T-helper 2 cell treated with Interferon-gamma antibody and Interleukin-4, amounts not matched to agents 100 ng/mL and 5 ng/mL, for 36 hours (primary cell): ENCODE data around the gene NUBP1. TPM values are rescaled to one million over a fixed set of nuclear protein-coding genes. Genes with fewer than 3 reads are reported as not detected.
"Not testable (repeated sequence)": the region's sequence is repeated elsewhere in the genome, so short reads cannot be mapped to it uniquely, and the experiment has no call there.

Source experiments
- intact Hi-C: fragments of 100-400 bp; cut with micrococcal nuclease; formaldehyde crosslinking; loops from one replicate; pipeline ENCODE4 v1.15.1; 2023
- total RNA-seq: library from RNA; stranded (reverse); gene quantifications from 2 replicates; pipeline ENCODE4 v1.2.3, GENCODE V29; 2022

The NUBP1 gene
- total RNA-seq, 1 donor from 2014 or later, result 34.3 TPM

DNA sequence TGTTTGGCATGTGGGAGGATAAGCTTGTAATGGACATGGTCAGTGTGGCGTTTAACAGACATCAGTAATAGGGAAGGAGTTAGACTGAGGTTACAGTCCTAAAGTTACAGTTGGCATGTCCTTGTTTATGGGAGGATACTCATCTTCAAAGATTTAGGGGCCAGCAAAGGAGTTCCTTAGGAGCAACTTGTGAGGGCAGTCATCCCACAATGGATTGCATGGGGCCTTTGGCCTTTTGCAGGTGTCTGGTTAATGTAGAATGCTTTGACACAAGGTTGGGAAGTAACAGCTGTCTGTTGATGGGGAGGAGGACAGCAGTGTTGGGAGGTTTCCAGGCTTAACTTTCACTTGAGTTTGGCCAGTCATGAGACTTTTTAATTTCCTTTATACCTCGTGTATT, 2.2 kb downstream of the NUBP1 start:
- intact Hi-C loops, result loop anchor here (2.0 to 10.0 kb wide), 4 partner anchors 131 to 1951 kb away; partner anchors contain the start of genes CIITA, PMM2, TMEM186 and TXNDC11

DNA sequence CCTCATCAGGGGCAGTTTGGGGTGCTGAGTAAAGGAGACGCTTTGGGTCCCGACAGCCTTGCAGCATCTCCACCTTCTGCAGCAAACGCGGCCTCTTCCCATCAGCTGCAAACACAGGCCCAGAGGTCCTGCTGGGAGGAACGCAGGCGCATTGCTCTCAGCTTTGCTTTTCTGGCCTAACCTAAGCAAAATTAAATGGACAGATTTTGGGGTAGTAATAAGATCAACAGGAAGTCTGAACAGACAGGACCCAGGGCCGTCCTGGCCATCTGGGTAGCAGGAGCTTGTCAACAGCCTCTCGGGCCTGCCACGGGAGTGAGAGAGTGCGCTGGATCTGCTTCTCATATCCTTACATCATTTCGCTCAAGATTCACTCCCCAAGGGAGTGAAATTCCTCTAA, 7.2 kb downstream of the NUBP1 start:
- intact Hi-C loops, result no loop called here

DNA sequence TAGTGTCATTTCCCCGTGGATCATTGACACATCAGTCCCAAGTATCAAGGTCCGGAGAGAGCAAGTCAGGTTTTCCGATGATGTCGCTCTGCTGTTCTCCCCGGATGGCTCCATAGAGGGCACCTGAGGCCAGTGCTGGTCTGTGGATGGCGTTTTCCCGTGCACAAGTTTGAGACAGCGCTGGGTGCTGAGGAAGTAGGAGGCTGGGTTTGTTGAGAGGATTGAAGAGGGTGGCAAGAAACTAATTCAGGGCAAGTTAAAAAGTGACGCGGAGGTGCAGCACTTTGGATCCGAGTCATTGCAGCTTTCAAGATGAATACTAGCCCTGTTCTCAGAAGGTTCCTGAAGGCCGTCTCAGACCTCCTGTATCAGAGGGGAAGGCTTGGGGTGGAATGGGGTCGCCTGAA, 7.7 kb downstream of the NUBP1 start:
- intact Hi-C loops, result no loop called here

DNA sequence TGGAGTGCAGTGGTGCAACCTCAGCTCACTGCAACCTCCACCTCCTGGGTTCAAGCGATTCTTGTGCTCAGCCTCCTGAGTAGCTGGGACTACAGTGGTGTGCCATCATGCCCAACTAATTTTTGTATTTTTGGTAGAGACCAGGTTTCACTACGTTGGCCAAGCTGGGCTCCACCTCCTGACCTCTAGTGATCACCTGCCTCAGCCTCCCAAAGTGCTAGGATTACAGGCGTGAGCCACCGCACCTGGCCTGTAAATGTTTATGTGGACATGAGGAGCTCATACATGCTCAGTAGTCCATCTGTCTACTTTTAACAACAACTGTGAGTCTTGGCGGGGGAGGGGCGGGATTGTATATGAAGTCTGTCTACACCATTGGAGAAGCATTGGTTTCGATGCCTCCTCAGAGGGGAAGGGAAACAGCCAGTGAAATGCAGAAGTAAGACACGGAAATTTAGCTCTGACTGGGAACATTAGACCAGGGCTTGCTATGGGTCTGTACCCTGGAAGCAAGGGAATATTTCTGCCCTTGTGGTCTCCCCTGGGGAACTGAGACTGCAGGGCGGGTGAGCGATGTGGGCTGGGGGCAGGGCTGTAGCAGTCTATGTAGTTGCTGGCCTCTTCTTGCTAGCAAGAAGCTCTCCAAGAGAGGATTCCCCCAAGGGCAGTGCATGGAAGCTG, 9.3 kb downstream of the NUBP1 start:
- intact Hi-C loops, result no loop called here

DNA sequence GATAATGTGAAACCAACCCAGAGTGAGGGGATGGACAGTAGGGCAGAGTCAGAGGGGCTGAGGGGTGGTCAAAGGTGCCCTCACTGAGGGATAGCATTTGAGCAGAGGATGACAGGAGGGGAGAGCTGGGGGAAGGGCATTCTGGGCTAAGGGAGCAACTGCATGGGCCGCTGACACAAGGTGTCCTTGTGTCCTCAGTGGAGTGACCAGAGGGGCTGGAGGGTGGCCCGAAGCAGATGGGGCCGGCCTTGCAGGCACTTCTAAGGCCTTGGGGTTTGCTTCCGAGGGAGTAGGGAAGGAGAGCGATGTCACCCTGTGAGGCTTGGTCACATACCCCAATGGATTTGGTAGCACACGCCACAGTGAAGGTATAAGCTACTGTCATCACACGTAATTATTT, 10.0 kb downstream of the NUBP1 start:
- intact Hi-C loops, result no loop called here

DNA sequence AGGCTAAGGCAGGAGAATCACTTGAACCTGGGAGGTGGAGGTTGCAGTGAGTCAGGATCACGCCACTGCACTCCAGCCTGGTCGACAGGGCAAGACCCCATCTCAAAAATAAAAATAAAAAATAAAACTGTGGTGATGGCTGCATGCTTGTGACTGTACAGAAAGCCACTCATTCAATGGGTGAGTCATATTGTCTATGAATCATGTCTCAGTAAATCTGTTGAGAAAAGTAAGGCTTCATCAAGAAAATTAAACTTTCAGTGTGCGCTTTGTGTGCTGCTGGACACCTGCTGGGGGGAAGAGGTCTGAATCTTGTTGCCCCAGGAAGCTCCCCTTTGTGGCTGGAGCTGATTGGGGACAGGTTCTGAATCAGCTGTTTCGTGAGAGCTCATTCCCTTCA, 11.3 kb downstream of the NUBP1 start:
- intact Hi-C loops, result no loop called here

DNA sequence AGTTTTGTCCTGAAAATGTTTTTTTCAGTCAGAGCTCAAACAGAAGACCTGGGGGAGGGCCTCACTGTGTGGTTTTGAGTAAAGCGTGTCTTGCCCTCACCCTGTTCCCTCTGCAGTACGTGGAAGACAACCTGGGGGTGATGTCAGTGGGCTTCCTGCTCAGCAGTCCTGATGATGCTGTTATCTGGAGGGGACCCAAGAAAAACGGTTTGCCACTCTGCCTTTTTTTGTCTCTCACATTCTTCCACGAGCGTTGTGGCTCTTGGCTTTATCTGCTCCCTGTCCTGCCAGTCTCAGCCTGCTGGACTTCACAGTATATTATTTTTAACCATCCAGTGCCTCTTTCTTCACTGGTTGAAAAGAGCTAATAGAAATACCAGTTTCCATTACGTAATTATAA, 12.9 kb downstream of the NUBP1 start:
- intact Hi-C loops, result no loop called here

DNA sequence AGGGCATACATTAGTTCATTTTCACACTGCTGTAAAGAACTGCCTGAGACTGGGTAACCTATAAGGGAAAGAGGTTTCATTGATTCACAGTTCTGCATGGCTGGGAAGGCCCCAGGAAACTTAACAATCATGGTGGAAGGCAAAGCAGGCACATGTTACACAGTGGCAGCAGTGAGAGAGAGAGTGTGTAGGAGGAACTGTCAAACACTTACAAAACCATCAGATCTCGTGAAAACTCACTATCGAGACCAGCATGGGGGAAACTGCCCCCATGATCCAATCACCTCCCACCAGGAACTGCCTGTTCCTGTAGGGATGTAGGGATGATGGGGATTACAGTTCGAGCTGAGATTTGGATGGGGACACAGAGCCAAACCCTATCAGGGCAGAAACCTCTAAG, 17.2 kb downstream of the NUBP1 start:
- intact Hi-C loops, result no loop called here

DNA sequence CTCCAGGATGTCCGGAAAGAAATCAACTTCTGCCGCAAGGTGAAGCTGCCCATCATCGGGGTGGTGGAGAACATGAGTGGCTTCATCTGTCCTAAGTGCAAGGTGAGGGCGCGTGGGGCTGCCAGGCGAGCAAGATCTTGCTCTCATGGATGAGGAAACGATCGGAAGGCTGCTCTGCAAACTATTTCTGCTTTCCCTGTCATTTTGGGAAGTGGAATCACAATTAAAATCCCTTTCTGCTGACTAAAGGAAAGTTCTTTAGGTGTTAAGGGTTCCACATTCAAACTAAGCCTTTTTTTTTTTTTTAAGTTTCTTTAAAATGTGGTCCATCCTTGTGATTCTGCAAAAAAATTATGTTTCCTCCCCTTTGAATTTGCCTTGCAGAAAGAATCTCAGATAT, 17.7 kb downstream of the NUBP1 start:
- intact Hi-C loops, result no loop called here

DNA sequence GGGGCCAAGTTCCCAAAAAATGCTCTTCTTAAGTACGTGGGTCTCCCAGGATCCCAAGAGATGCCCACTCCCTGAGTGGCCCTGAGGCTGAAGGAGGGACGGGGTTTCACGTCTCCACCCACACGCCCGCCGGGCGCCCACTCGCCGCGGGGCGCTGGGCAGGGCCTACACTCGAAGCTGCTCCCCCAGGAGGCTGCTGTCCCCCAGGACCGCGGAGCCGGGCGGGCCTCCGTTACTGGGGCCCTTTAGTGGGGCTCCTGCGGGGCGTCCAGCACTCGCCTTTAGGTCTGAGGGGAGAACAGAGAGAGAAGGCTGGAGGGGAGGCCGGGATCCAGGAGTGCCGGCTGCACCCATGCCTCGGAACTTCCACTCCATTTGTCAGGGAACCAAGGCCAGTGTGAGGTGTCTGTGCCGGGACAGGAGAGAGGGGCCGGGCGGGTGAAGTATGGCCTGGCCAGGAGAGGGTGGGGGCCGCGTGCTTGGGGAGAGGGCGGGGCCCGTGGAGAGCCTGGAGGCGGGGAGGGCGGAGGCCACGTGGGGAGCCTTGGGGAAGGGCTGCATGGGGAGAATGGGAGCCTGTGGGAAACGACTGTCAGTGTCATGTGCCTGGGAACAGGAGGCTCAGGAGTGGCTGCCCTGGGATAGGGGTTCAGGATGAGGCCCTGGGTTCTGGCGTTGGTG, 18.8 kb downstream of the NUBP1 start:
- intact Hi-C loops, result no loop called here

DNA sequence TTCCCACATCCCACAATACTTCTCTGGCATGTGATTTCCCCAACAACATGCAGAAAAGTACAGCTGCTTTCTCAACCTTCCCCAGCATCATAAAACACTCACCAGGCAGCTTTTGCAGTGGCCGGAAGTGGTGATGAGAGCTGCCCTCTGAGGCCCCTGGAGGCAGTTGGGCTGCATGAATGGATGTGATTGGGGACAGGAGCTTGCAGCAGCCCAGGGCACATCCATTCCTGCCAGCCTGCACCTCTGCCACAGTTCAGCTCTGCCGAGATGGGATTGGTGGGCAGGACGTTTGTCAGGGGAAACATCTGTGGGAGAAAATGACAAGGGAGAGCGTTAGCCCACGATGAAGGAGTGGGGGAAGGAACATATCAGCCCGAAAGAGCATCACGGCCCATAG, 19.8 kb downstream of the NUBP1 start:
- intact Hi-C loops, result no loop called here

DNA sequence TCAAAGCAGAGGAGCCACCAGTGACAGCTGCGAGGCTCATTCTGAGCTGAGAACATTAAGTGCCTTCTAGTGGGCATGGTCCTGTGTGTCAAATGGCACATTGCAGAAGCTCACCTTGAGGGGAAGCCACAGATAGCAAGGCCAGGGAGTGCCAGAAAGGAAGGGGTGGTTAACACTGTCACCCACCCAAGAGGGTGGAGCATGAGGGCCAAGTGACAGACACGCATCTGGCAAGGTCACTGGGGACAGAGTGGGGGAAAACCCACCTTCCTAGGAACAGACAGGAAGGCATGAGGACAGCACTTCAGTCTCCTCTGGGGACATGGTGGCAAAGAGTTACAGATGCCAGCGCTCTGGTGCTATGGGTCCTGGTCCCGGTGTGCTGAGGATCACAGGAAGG, 22.1 kb downstream of the NUBP1 start:
- intact Hi-C loops, result no loop called here

DNA sequence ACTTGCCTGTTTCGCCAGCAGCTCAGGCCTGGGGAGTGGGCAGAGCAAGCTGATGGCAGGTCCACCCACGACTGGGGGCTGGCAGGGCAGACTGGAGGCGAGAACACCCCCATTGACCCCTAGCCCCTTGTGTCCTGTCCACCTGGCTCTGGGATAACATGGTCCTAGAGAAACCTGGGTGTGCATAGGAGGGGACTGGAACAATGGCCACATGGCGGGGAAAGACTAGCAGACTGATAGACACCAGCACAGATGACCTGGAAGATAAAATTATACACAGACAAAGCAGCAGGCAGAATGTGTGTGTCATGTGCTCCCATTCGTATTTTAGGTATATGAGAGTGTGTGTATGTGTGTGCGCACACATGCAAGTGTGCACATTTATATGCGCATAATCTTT, 23.5 kb downstream of the NUBP1 start:
- intact Hi-C loops, result no loop called here

DNA sequence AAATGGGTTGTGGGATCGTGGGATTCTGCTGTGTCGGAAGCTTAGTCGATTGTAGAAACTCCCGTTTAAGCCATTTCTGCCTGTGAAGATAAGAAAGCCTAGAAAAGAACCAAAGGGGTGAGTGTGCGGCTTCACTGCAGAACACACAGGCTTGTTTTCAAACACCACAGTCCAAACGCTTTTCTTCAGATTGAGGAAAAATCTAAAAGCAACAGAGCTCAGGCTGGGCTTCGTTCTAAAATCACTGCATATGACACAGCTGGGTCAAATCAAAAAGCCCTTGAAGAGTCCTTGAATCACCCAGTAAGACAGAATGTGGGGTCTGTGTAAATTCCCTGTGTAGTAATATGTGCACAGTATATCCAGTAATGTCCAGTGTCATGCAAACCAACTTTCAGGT, 25.7 kb downstream of the NUBP1 start:
- intact Hi-C loops, result no loop called here

DNA sequence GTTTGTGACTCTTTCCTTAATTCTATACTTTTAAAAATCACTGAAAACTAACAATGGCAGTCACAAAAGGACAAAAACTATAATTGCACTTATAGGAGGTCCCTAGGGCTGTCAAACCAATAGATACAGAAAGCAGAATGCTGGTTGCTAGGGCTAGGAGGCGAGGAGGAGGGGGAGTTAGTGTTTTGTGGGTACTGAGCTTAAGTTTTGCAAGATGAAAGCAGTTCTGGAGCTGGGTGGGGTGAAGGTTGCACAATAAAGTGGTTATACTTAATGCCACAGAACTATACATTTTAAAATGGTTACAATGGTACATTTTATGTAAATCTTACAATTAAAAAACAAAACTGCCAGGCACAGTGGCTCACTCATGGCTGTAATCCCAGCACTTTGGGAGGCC, 27.3 kb downstream of the NUBP1 start:
- intact Hi-C loops, result no loop called here

DNA sequence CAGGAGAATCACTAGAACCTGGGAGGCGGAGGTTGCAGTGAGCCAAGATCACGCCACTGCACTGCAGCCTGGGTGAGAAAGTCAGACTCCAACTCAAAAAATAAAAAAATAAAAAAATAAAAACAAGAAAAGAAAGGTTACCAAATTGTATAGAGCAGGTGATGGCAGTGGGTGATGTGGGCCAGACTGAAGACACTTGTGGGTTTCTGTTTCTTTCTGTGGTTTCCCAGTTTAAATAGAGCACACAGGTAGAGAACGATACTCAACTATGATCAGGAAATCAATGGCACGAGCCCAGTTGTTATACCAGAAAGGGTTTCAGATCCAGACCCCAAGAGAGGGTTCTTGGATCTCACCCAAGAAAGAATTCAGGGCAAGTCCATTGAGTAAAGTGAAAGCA, 32.6 kb downstream of the NUBP1 start:
- intact Hi-C loops, result no loop called here

DNA sequence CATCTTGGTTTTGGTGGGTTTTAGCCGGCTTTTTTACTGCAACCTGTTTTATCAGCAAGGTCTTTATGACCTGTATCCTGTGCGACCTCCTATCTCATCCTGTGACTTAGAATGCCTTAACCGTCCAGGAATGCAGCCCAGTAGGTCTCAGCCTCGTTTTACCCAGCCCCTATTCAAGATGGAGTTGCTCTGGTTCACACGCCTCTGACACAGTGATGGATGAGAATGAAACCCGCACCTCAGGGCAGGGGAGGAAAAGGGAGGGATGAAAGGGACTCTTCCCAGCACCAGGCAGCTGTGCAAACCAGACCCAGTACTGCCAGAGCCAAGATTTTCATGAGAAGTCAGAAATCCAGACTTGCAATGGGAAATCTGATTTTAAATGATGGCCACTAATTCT, 33.3 kb downstream of the NUBP1 start:
- intact Hi-C loops, result not testable (repeated sequence)

DNA sequence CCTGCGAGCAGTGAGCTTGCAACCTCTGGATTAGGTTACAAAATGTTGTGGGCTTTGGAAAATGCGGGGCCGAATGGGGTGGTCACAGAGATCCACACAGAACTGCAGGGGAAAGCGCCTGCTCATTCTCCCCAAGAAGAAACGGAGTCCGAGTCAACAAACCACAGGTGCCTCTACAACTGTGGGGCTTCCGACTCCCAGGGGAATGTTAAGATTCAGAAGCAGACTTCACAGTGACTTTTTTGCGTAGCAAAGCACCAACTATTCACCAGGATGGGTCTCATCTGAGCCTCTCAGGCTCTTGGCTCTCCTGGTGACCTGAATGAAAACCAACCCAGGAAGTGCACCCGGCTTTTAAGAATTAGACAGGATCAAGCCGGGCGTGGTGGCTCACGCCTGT, 33.7 kb downstream of the NUBP1 start:
- intact Hi-C loops, result no loop called here

DNA sequence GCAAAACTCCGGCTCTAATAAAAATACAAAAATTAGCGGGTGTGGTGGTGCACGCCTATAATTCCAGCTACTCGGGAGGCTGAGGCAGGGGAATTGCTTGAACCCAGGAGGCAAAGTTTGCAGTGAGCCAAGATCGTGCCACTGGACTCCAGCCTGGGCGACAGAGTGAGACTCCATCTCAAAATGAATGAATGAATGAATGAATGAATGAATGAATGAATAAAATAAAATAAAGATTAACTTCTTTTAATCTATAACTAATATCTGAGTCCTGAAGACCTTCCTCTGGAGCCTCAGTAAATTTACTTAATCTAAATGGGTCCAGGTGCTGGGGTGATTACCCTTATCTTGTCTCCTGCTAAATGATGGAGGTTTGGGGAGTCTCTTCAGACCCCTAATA, 36.3 kb downstream of the NUBP1 start:
- intact Hi-C loops, result not testable (repeated sequence)

DNA sequence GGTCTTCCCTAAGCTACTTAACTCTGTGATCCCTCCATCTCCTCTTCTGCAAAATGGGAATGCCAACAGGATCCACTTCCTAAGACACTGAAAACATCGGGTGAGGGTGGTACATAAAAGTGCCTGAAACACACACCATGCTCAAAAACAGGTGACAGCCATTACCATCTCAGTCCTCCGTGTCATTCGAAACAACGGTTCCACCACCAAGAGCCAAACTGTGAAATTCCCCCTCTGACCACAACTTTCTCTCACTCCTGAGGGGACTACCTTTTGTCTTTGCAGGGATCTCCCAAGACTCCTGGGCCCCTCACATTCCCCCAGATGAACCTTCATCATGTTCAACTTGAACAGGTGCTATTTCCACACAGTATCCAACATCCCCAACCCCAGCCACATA, 37.0 kb downstream of the NUBP1 start:
- intact Hi-C loops, result no loop called here

DNA sequence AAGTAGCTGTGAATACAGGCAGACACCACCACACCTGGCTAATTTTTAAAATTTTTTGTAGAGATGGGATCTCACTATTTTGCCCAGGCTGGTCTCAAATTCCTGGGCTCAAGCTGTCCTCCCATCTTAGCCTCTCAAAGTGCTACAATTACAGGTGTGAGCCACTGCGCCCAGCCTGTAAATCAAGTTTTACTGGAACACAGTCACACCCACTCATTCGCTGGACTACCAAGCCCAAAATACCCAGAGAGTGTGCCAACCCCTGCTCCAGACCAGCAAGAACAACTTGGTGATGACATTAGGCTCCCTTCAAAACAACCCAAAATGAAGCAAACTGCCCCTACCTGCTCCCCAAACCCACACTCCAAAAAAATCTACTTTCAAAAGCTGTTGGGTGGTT, 39.0 kb downstream of the NUBP1 start:
- intact Hi-C loops, result no loop called here

DNA sequence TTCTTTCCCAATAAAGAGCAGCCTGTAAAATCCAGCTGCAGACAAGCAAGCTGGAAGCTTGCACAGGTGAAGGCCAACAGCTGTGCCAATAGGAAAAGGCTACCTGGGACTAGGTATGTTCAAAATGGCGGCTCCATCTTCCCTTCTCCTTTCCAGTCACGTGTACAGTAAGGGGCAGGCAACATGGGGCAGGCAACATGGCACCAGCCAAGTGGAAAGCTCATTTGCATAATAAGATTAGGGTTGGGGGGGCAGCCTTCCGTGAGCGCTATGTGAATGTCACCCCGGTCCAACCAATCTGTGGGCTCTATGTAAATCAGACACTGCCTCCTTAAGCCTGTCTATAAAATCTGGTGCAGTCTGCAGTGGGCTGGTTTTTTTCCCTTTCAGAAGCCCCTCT, 43.7 kb downstream of the NUBP1 start:
- intact Hi-C loops, result no loop called here

DNA sequence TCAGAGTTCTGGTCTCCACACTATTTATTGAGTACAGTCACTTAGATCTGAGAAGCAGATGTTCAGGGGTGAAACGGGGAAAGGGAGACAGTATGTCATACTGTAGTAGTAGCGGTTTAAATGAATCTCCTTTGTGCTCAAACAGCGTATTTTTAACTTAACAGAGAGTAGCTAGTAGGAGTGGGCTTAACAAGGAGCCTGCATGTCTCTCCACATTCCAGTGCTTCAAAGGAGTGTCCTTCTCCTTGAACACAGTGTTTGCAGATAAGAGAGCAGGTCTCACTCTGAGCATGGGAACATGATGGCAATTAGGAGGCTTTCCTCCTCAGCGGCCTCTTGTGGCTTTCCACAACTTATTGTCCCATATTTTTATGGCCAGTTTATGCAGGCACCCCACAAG, 45.0 kb downstream of the NUBP1 start:
- intact Hi-C loops, result not testable (repeated sequence)
